NK-92 (cell line): ENCODE data around the gene MCCC2.
"Not testable (repeated sequence)": the region's sequence is repeated elsewhere in the genome, so short reads cannot be mapped to it uniquely, and the experiment has no call there.

Experiments
- DNase-seq: peaks from one replicate; lab custom pipeline; 2025; ENCODE audit not compliant: unreplicated experiment; lab: John Stamatoyannopoulos, UW

Gene MCCC2

DNA sequence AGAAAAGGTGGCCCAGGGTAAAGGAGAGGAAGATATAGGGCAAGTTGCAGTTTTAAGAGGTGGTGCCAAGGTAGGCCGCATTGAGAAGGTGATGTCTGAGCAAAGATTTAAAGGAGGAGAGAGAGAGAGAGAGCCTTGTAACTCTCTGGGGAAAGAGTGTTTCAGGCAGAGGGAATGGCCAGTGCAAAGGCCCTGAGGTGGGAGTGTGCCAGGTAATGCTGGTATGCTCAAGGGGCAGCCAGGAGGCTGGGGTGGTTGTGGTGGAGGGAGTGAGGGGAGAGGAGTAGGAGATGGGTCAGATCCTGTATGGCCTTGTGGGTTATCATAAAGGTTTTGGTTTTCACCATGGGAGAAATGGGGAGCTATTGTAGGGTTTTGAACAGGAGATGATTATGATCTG is 9.9 kb downstream of the MCCC2 start:
- DNase-seq: no peak

DNA sequence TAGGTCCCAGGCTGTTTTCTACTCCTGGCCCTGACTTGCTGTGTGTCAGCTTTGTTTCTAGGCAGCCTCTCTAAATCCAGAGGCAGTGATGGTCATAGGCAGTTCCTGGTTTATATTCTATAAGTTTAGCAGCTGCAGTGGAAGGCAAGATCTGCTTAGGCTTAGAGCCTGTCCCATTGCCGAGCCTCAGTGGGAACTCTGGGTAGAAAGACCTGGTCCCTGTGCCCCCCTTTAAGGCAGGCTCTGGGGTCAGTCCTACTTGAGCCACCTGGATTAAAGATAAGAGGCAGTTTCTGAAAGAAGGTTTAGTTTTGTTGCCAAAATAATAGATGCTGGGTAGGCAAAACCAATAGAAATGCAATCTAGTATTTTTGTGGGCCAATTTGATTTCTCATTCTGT is 13.6 kb downstream of the MCCC2 start:
- DNase-seq: no peak

DNA sequence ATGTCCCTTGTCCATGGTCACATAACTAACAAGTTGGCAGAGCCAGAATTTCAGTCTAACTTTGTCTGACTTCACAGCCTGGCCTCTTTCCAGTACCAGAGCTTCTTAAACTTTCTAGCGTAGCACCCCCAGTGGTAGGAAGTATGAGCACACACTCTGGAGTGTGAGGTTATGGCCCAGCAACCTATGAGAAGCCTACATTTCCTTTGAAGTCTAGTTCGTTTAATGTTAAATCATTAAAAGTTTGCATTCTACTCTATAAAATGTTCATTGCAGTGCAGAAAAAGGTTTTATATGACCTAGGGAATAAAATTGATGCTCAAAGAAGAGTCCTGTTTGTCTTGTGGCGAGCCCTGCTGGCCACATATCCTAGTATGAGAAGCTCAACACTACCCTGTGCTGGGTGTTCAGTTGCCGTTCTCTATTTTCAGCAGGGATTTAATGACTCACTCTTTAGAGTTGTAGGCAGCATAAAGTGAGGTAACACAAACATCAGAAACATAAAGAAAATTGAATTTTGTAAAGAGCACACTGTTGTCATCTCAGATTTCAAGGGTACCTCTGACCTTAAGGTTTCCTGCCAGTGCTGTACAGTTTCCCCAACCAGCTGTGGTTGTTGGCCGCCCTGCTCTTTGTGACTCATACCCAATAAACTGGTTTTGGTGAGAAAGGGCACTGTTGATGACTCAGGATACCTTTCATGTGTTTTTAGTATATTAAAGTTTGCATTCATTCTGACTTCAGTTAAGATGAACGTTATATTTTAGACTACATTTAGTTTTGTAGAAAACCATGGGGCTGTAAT is 14.3 kb downstream of the MCCC2 start:
- no peak for DNase-seq

DNA sequence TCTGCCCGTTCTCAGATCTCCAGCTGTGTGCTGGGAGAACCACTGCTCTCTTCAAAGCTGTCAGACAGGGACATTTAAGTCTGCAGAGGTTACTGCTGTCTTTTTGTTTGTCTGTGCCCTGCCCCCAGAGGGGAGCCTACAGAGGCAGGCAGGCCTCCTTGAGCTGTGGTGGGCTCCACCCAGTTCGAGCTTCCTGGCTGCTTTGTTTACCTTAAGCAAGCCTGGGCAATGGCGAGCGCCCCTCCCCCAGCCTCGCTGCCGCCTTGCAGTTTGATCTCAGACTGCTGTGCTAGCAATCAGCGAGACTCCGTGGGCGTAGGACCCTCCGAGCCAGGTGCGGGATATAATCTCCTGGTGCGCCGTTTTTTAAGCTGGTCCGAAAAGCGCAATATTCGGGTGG is 22.8 kb downstream of the MCCC2 start:
- not testable (repeated sequence) for DNase-seq

DNA sequence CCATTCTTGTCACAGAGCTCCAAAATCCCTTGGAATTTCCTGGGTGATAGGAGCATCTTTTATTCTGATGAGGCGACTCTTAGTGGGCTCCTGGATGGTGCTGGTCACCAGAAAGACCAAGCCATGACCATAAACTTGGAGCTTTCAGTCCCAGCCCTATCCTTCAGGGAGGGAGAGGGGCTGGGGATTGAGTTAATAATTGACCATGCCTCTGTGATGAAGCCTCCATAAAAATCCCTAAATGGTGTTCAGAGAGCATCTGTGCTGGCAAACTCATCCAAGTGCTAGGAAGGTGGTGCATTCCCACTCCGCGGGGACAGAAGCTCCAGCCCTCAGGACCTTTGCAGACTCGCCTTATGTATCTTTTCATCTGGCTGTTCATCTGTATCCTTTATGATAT is 28.7 kb downstream of the MCCC2 start:
- no peak for DNase-seq

DNA sequence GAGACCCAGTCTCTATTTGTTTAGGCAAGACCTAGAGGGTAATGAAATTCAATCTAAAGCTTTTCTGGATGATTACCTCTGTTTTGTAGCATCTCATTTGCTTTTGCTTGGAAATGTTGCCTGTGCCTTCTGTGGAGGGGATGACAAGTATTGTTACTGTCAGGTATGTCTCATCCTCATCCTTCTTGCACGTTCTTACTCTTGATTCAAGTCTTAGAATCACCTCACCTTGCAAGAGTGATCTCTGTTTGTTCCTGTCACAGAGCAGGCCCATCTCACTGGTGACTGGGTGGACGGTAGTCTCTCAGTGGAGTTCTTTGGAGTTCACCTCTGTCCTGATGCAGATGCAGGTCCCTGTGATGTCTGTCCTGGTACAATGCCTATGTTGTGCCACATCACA is 33.5 kb downstream of the MCCC2 start:
- no peak for DNase-seq

DNA sequence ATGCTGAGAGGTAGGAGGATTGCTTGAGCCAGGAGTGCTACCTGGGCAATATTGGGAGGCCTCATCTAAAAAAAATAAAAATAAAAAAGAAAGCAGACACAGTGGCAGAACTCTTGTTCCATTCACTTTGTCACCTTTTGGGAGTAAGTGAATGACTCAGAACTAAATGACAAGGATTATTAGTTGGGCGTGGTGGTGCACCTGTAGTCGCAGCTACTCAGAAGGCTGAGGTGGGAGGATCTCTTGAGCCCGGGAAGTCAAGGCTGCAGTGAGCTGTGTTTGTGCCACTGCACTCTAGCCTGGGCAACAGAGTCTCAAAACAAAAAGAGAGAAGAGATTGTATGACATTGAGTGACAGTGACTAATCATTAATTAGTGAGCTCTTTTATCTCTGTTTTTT is 34.1 kb downstream of the MCCC2 start:
- DNase-seq: no peak

DNA sequence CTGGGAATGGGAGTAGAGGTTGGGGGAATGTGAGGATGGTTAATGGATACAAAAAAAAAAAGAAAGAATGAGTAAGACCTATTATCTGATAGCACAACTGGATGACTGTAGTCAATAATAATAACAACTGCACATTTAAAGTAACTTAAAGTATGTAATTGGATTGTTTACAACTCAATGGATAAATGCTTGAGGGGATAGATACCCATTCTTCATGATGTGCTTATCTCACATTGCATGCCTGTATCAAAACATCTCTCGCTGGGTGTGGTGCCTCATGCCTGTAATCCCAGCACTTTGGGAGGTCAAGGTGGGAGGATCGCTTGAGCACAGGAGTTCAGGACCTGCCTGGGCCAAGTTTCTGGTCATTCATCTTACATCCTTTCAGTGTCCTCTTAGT is 34.6 kb downstream of the MCCC2 start:
- DNase-seq: no peak

DNA sequence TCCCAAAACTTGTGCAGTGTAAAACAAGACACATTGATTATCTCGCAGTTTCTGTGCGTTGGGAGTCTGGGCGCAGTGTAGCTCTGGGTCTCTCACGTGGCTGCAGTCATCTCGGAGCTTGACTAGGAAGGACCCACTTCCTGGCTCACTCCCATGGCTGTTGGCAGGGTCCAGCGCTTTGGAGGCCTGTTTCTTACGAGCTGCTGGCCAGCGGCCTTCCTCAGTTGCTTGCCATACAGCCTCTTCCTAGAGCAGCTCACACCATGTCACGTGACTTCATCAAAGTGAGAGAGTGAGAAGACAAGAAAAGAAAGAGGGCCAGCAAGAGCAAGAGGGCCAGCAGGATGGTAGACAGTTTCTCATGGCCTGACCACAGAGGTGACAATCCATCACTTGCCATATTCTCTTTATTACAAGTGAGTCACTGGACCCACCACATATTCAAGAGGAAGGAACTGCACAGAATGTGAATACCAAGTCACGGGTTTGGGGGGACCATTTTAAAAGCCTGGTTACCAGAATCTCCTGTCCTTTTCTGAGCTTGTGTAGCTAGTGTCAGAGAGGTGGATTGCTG is 36.2 kb downstream of the MCCC2 start:
- DNase-seq: no peak

DNA sequence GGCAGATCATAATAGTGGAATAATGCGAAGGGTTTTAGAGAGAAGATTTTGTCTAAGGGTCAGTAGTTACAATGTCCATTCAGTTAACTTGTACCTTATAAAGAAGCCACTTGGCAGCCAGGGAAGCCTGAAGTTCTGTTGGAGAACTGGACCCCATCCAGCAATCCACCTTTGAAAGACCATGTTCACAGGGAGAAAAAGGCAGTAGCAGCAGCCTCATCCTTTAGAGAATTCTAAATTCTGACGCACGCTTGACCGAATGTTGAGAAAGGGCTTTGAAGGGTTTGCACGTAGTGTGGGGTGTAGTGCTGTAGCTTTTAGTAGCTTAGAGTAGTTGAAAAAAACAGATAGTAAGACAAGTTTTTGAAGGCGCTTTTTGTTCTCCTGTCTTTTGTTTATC is 42.8 kb downstream of the MCCC2 start:
- DNase-seq: no peak

DNA sequence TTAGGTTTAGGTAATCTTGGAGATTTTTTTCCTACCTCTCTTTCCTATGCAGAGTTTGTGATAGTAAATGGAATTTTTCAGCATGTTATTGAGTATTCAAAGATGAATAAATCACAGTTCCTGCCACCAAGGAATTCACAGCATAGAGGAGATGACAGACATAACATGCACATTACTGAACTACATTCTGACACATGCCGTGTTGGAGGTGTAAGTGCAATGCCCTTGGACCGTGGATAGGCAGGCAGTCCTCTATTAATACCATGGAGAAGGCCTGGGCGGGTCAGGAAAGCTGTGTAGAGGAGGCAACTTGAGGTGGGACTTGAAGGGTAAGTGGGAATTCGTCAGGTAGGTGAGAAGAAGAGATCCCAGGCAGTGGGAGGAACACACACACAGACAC is 43.9 kb downstream of the MCCC2 start:
- DNase-seq: no peak

DNA sequence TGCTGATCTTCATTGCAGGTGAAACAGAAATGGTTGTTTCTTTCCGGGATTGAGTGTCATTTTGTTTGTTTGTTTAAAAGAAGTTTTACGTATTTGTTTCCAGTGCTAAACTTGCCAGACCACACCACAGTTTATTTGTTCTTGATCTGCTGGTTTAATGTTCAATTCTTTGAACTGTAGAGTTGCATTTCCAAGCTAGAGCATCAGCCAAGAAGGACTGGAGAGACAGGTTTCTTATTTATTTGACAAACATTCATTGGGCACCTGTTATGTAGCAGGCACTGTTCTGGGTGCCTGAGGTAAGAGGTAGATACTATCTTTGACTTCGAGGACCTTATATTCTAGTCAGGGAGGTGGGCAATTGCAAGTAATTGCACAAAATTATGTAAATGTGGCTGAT is 45.0 kb downstream of the MCCC2 start:
- DNase-seq: no peak

DNA sequence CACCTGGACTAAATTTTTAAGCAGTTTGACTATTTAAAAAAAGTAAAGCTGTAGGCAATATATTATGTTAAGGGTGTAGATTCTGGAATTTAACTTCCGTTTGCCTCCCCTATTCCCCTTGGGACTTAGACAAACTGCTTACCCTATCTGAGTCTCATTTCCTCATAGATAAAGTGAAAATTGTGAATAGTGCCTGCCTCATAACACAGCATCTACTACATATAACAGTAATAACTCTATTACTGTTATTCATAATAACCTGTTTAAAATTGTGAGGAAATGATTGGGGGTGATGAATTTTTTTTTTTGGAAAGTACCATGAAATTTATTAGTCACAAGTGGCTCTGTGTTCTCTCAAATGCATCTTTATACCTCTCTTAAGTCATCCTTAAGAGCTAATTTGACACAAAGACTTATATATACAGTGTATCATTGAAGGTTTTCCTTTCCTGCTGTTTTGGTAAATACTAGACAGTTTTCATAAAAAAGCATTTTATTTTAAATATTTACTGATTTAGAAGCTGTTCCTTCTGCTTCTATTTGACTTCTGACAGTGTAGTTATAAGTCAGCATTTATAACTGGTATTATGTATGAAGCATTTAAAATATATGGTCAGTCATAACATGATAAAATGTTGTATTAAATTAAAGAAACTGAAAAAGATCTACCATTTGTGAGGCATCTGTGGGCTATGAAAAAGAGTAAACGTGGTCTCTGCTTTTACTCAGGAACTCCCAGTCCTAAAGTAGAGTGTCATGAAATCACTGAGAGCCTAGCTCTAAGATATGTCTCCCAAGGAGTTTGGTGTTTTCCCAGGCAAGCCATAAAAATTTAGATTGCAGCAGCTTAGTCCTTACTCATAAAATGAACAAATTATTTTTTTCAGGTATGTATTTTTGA is 46.4 kb downstream of the MCCC2 start:
- no peak for DNase-seq

DNA sequence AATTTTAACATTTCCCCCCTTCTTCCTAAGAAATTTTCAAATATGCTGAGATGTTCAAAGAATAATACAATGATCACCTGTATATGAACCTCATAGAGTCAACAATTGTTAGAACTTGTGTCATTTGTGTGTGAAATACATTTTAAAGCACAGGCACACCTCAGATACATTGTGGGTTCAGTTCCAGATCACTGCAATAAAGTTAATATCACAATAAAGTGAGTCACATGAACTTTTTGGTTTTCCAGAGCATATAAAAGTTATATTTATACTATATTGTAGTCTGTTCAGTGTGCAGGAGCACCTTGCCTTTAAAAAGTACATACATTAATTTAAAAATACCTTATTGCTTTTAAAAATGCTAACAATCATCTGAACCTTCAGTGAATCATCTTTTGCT is 50.0 kb downstream of the MCCC2 start:
- DNase-seq: no peak

DNA sequence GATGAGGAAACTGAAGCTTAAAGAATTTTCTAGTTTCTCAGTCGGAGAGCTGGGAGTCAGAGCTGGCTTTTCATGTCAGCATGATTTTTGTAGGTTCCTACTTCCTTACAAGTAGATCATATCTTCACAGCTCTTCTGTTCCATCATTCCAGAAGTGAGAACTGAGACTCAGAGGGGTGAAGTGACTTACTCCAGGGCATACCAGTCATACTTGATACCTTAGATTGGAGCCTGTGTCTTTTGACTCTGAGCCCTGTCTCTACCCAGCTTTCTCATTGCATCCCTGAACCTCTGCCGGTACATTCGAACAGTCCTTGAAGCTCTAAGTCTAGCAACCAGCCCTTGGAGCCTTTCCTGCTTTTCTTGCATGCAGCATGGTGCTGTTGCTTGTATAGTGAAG is 53.3 kb downstream of the MCCC2 start:
- no peak for DNase-seq

DNA sequence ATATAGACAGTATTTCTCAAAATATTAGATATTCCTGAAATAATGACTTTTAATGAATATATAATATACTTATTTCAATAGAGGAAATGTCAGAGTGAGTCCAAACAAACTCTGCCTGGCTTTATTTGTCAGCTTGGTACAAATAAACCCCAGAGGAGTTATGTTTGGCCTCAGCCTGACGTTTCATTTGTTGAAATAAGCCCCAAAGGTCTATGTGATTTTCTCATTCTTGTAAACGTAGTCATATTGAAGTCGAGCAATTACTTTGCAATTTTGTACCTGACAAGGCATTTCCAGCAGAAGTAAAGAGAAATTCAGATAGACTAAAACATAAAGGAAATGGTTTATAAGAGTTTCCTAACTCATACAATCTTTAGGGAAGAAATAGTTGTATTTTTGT is 57.9 kb downstream of the MCCC2 start:
- DNase-seq: no peak

DNA sequence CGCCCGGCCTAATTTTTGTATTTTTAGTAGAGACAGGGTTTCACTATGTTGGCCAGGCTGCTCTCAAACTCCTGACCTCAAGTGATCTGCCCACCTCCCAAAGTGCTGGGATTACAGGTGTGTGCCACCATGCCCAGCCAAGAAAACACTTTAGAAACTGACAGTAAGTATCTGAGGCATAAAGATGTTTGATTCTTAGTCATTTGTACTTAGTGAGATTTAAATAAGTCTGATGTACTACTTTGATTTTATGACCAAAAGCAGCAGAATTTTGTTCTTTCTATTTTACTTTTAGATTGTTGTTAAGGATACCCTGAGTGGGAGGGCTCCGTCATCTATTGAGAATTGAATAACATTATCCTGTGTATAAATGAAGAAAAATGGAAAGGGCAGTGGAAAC is 63.8 kb downstream of the MCCC2 start:
- not testable (repeated sequence) for DNase-seq

DNA sequence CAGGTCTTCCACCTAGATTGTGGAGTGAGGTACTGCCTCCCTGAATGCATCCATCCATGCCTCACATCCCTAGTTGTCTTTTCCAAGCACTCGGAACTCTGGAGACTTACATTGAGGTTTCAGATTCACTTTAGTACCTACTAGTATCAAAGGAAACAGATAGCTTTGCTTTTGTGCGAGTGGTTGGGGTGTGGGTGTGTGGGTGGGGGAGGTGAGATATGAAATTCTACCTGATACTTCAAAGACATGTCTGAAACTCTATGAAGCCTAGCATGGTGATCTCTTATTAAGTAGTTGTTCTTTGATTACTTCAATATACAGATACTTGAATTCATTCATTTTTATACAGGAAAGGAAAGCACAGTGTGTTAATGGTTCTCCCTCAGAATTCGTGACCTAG is 64.4 kb downstream of the MCCC2 start:
- DNase-seq: no peak

DNA sequence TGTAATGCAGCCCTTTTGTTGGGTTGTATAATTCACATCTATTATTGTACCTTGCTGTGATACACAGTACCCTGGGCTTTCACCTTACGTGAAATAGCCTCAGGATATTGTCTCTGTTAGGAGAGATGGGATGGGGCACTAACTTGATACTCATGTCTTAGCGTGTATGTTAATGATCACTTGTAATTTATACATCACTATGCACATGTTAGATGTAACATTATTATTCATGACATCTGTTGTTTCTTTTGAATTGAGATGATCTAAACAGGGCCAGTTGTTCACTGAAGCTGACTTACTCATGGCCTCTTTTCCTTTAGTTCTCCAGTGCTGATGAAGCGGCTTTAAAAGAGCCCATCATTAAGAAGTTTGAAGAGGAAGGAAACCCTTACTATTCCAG is 65.2 kb downstream of the MCCC2 start:
- no peak for DNase-seq

DNA sequence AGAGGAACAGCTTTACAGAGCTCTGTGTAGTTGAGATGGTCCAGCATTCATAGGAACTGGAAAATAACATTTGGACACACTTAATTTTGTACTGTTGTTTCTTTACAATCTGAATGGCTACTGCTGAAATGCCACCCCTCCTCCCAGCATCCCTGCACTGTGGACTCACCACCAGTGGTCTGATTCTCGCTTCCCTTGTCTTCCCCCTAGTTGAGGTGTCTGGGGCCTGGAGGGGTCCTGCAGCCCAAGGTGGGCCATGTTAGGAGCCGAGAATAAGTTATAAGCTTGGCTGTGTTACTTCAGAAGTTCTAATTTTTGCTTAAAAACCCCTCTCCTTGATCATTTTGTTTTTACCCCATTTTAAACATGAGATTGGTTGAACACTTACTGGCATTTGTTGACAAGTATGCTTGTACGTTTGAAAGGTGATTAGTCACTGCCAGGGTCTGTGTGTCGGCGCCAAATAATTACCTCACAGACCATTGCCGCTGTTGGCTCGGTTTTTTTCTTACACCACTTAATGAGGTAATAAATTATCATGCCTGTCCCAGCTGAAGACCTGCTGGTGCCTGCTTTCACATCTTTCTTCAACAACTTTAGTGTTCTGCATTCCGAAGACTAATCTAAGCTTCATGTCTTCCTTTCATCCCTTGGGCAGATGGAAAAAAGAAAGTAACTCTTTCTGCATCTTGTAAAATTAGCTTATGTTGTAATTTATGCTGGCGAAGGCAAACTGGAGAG is 65.8 kb downstream of the MCCC2 start:
- no peak for DNase-seq

DNA sequence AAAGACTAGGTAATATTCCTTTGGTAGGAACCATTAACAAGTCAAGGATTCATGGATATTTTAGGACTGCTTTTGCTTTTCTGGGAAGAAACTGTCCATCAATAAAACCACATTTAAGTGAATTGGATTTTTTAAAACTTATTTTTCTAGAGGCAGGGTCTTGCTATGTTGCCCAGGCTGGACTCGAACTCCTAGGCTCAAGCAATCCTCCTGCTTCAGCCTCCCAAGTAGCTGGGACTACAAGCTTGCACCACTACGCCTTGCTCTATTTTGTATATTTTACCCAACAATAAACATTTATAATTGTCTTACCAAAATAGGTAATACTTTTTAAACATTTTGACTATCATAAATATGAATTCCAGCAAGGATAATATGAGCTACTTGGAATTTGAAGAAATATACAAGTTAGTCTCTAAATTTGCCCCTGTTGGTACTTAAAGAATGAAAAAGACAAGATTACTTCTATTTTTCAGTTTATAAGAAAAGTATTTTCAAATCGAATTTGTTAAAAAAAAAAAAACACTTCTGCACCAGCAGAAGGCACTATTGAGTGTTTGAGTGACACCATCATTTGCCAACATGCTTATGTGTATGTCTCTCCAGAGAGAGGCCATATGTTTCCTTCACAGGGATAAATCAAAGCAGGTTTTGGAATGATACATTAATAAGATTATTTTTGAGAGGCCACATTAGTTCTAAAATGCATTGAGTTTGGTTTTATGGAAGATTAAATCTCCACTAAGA is 71.9 kb downstream of the MCCC2 start:
- DNase-seq: no peak
